Ectodermal cell (in vitro differentiated cells): ENCODE data around the gene FBXL7.

ENCODE experiments used
- H3K27ac ChIP-seq: 2 replicates; pipeline ENCODE4 v1.7.0; 2013; ENCODE audit warnings: mild to moderate bottlenecking, low read depth, low read length; ENCODE audit not compliant: insufficient read depth, poor library complexity, severe bottlenecking
- H3K27me3 ChIP-seq: 2 replicates; pipeline ENCODE4 v1.7.0; 2013; ENCODE audit warnings: mild to moderate bottlenecking, low read length; ENCODE audit not compliant: insufficient read depth, control insufficient read depth, poor library complexity, severe bottlenecking
- H3K36me3 ChIP-seq: one replicate; pipeline ENCODE4 v1.7.0; 2013; ENCODE audit warnings: low read length; ENCODE audit not compliant: control insufficient read depth, insufficient read depth
- H3K4me1 ChIP-seq: one replicate; pipeline ENCODE4 v1.7.0; 2013; ENCODE audit warnings: low read length; ENCODE audit not compliant: control insufficient read depth, insufficient read depth
- H3K4me3 ChIP-seq: 2 replicates; pipeline ENCODE4 v1.7.0; 2013; ENCODE audit warnings: low read depth, low read length, control low read depth; ENCODE audit not compliant: insufficient read depth
- H3K9me3 ChIP-seq: 2 replicates; pipeline ENCODE4 v1.7.0; 2013; ENCODE audit warnings: mild to moderate bottlenecking, low read length, moderate library complexity; ENCODE audit not compliant: control insufficient read depth
- WGBS, 2 experiments: methylation state at CpG; one replicate each; pipeline ENCODE4 v1.1.7; 2013; ENCODE audit warnings: missing lambda C conversion rate in 2 of 2; 5-methylcytosine and 5-hydroxymethylcytosine counted together

Gene FBXL7

DNA sequence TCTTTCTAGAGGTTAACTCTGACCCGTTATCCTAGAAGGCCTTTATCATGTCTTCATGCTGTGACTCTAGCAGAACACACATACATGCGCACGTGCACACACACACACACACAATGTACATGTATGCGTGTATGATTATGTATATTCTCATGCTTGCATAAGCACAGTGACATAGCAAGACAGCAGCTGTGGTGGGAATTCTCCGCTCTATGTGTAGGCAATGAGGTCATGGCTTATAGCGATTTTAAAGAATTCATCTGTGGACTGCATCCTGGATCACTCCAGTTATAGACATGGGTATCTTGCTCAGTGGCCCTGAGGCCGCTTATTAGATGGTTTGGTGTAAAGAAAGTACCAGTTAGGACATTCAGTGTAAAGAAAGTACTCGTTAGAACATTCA, 106.2 kb downstream of the FBXL7 start:
- no peak overlapping the region for H3K27ac ChIP-seq
- WGBS, 2 experiments = 96 to 98% methylated on average over 7 to 8 of the region's 8 CpGs
- no peaks in the 10 kb centered on the region for H3K9me3 ChIP-seq

DNA sequence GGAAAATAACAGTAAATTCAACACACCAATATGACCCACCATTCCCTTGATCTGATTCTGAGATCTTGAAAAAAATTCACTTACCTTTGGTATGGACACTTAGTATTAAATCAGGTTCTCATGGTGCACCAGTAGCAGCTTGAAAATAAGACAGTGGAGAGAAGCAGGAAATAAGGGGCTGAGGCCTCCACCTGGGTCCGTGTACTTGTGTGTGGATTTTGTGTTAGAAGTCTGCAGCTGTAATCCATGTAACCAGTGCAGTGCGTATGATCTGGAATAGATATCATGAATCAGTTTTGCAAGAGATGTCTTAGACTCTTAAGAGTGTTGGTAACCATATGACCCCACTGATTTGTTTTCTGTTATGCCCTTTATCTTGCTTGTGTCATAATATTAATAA, 107.1 kb downstream of the FBXL7 start:
- H3K27ac ChIP-seq = no peak overlapping the region
- H3K36me3 ChIP-seq = no peaks in the 10 kb centered on the region
- 92 to 96% methylated on average over 2 of the region's 2 CpGs for WGBS, 2 experiments

More for the DNA sequence above, 106.2 kb downstream of the FBXL7 start:
- H3K36me3 ChIP-seq = no peaks in the 10 kb centered on the region
- H3K4me3 ChIP-seq = no peak overlapping the region
- H3K4me1 ChIP-seq = peaks cover under 1% of the 10 kb centered on the region
- H3K27me3 ChIP-seq = no peaks in the 10 kb centered on the region

DNA sequence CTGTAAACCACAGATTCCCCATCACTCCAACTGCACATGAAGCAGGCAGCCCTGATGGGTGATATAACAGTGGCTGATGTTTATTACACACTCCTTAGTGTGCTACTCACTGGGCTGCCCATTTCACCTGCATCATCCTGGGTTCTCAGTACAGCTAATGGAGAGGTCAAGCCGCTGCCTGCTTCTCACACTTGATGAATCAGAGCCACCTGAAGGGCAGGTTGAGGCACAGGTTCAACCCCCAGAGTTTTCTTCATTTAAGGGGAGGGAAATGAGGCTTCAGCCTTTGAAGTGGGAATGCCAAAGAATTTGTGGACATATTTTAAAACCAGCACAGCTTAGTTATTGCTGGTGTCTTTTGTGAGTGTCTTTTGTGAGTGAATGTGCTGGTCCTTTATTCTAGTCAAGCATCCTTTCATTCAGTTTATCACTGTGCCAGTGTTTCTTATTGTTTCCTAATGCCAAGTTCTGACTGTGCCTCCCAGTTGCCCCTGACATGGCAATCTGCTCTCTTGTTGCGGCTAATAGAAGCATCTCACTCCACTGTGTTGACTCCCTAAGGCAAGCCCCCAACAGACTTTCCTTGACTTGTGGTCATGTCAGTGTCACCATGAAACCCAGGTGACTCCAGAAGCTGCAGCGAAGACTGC, 109.2 kb downstream of the FBXL7 start:
- WGBS, 2 experiments = 93 to 97% methylated on average over 3 of the region's 3 CpGs
- H3K4me3 ChIP-seq = no peak overlapping the region
- no peaks in the 10 kb centered on the region for H3K36me3 ChIP-seq

More for the DNA sequence above, 107.1 kb downstream of the FBXL7 start:
- Histone ChIP-seq H3K4me3 (no peak overlapping the region), H3K27me3 (no peaks in the 10 kb centered on the region), H3K9me3 (no peaks in the 10 kb centered on the region), H3K4me1 (no peaks in the 10 kb centered on the region)

DNA sequence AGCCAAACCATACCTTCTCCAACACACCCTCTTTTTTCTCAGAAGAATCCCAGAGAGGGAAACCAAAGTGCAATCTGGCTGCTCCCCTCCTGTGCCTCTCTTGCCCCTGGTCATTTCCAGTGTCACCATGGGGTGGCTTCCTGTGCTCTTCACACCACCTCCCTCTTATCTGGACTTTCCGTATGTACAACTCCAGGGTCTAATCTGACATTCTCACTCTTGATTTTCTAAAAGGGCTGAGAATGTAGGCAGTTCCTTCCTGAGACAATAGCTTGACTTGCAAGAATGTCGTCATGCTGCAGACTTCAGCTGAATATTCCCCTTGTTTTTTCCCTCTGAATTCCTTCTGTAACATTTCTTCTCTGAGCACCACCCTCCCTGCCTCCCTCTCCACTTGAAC, 110.2 kb downstream of the FBXL7 start:
- H3K27me3 ChIP-seq = no peaks in the 10 kb centered on the region
- H3K27ac ChIP-seq = no peak overlapping the region
- no peak overlapping the region for H3K4me3 ChIP-seq
- H3K4me1 ChIP-seq = no peaks in the 10 kb centered on the region
- no peaks in the 10 kb centered on the region for H3K9me3 ChIP-seq
- 74 to 75% methylated on average over 2 of the region's 2 CpGs for WGBS, 2 experiments
- H3K36me3 ChIP-seq = no peaks in the 10 kb centered on the region

More for the DNA sequence above, 109.2 kb downstream of the FBXL7 start:
- no peaks in the 10 kb centered on the region for H3K9me3 ChIP-seq
- H3K27ac ChIP-seq = no peak overlapping the region
- H3K27me3 ChIP-seq = no peaks in the 10 kb centered on the region
- H3K4me1 ChIP-seq = no peaks in the 10 kb centered on the region

DNA sequence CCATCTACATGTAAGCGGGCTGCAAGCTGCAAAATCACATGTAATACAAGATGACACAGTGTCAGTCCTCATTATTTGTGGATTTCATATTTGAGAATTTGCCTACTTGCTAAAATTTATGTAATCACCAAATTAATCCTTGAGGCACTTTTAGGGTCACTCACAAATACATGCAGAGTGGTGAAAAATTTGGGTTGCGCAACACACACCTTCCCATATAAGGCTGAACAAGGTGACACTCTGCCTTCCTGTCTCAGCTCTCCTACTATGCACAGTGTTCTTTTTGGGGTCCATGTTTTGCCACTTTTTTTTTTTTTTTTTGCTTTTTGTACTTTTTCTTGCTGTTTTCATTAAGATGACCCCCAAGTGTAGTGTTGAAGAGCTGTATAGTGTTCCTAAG, 111.0 kb downstream of the FBXL7 start:
- H3K27me3 ChIP-seq = no peaks in the 10 kb centered on the region
- H3K9me3 ChIP-seq = no peaks in the 10 kb centered on the region
- no peaks in the 10 kb centered on the region for H3K4me1 ChIP-seq
- 98% methylated on average over 2 of the region's 2 CpGs for WGBS, 2 experiments
- no peak overlapping the region for H3K27ac ChIP-seq
- H3K4me3 ChIP-seq = no peak overlapping the region
- H3K36me3 ChIP-seq = no peaks in the 10 kb centered on the region

DNA sequence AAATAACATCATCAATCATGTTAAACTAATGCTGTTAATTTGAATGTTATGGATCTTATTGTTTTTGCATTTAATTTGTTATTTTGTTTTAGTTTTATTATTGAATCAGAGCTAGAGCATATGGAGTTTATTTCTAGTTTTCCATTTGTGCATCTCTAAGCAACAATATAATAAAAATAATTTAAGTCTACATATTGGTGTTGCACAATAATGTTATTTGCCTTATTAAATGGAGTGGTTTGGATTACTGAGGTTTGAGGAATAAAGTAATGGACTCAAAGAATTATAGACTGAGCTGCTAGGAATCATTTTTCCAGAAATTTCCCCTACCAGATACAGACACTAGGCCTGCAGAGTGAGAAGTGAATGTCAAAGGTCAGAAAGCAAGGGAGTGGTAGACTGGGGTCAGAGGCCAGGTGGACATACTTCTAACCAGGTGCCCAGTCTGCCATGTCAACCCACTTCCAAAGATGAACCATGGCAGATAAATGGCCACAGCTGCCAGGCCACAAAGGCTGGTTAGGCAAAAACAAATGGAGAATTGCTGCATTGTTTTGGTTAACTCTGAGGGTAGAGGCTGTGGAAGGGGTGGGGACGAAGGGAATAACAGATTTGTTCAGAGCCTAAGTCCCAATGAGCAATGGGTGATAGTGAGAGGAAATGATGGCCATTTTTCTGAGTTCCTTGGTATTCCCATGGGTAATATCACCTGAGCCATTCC, 113.1 kb downstream of the FBXL7 start:
- no peaks in the 10 kb centered on the region for H3K27me3 ChIP-seq
- WGBS, 2 experiments = 92 to 97% methylated on average over 1 of the region's 1 CpG
- no peaks in the 10 kb centered on the region for H3K4me1 ChIP-seq
- no peak overlapping the region for H3K27ac ChIP-seq
- no peaks in the 10 kb centered on the region for H3K9me3 ChIP-seq
- no peak overlapping the region for H3K4me3 ChIP-seq
- H3K36me3 ChIP-seq = no peaks in the 10 kb centered on the region

DNA sequence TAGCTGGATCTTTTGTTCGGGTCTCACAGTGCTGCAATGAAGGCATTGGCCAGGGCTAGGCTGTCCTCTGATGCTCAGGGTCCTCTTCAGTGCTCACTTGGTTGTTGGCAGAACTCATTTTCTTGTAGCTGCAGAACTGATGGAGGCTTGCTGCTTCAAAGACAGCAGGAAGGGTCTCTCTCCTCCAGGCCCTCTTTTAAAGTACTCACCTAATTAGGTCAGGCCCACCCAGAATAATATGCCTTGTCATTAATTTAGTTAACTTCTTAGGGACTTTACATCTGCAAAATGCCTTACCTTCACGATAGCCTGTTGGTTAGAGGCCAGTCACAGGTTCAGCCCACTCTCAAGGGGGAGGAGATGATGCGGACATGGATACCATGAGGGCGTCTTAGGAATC, 114.7 kb downstream of the FBXL7 start:
- WGBS, 2 experiments = 98% methylated on average over 4 of the region's 4 CpGs
- H3K9me3 ChIP-seq = no peaks in the 10 kb centered on the region
- no peak overlapping the region for H3K4me3 ChIP-seq

DNA sequence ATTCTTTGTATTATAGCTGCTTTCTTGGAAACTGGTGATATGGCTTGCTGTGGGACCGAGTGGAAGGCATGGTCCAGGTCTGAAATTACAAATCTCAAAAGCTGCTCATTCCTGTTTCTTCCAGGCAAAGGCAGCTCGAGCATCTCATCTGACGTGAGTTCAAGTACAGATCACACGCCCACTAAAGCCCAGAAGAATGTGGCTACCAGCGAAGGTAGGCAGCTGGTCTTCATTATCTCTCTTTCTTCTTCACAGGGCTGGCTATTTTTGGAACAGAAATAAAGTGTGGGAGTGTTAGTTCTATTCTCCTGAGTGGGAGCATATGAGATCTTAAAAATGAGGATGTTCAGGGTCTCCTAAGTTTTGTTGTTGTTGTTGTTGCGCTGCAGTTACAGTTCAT, 115.9 kb downstream of the FBXL7 start:
- no peaks in the 10 kb centered on the region for H3K27me3 ChIP-seq
- H3K36me3 ChIP-seq = no peaks in the 10 kb centered on the region
- no peak overlapping the region for H3K4me3 ChIP-seq
- no peaks in the 10 kb centered on the region for H3K4me1 ChIP-seq
- H3K9me3 ChIP-seq = no peaks in the 10 kb centered on the region
- WGBS, 2 experiments = 95 to 96% methylated on average over 6 of the region's 6 CpGs
- H3K27ac ChIP-seq = no peak overlapping the region

More for the DNA sequence above, 114.7 kb downstream of the FBXL7 start:
- Histone ChIP-seq H3K4me1 (no peaks in the 10 kb centered on the region), H3K27me3 (no peaks in the 10 kb centered on the region), H3K27ac (no peak overlapping the region), H3K36me3 (no peaks in the 10 kb centered on the region)

DNA sequence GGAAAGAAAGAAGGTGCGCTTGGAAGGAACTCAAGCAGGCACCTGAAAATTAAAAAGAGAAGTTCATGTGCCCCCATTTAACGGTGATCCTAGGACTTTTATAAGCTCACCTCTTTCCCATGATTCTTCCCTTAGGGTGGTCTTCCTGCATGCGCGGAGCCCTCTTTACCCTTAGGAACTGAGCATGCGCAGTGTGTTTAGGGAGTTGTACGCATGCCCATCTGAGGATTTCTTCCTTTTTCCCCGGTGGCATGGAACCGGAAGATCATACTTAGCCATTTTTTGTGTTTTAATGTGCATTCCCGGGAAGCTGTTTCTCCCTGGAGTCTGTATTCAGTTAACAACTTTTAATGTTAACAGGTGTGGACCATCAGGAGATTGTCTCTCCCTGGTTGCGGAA, 119.0 kb downstream of the FBXL7 start:
- H3K4me3 ChIP-seq = no peak overlapping the region
- no peaks in the 10 kb centered on the region for H3K9me3 ChIP-seq
- H3K27ac ChIP-seq = no peak overlapping the region
- 92 to 95% methylated on average over 10 of the region's 10 CpGs for WGBS, 2 experiments
- H3K36me3 ChIP-seq = no peaks in the 10 kb centered on the region
- H3K27me3 ChIP-seq = no peaks in the 10 kb centered on the region
- H3K4me1 ChIP-seq = no peaks in the 10 kb centered on the region

DNA sequence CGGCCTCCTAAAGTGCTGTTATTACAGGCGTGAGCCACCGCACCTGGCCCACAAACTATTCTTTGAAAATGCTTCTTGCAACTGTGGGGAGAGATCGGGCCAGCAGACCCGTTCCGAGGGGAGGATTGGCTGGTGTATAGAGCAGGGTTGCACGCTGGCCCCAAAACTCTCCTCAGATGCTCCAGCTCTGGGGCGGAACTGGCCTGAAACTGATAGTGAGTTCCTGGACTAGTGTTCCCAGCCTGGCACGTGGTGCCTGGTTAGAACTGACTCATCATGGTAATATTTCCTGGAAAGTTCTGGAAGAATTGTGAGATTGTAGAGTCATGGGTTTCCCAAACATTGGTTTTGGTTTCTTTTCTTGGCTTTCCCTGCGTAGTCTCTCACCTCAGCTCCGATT, 120.5 kb downstream of the FBXL7 start:
- Histone ChIP-seq H3K4me3 (no peak overlapping the region), H3K27ac (no peak overlapping the region), H3K27me3 (no peaks in the 10 kb centered on the region), H3K9me3 (no peaks in the 10 kb centered on the region), H3K4me1 (no peaks in the 10 kb centered on the region), H3K36me3 (no peaks in the 10 kb centered on the region)
- 95 to 96% methylated on average over 11 of the region's 11 CpGs for WGBS, 2 experiments
